K562 (cell line): ENCODE results near the gene ZNF48. TPM values are rescaled to one million over a fixed set of nuclear protein-coding genes. Genes with fewer than 3 reads are reported as not detected.

Experiments
- ETV6 ChIP-seq, 3 experiments: fragments of 150-350 bp in 1 of 3; sonication (generic) in 1 of 3; formaldehyde crosslinking in 1 of 3; IDR thresholded peaks; 2 replicates each; pipeline versions ENCODE4 v1.6.1 to v1.8.0; 2014 to 2022; ENCODE audit warnings: borderline replicate concordance in 2 of 3, low read depth in 2 of 3, antibody characterized with exemption in 1 of 3, low read length in 1 of 3, mild to moderate bottlenecking in 1 of 3, missing genetic modification reagents in 1 of 3
- HOXB6 ChIP-seq: fragments of 250-450 bp; sonication (Bioruptor Pico); IDR thresholded peaks from 2 replicates; pipeline ENCODE4 v1.5.1; 2022; ENCODE audit warnings: mild to moderate bottlenecking, borderline replicate concordance
- POLR2G ChIP-seq: fragments of 200-400 bp; formaldehyde crosslinking; IDR thresholded peaks from 2 replicates; pipeline ENCODE4 v1.6.1; 2017; ENCODE audit warnings: low read depth, mild to moderate bottlenecking, antibody characterized with exemption, low read length, moderate library complexity
- SUPT5H ChIP-seq: fragments of 450-650 bp; IDR thresholded peaks from 2 replicates; pipeline ENCODE4 v1.6.1; 2016
- ZNF57 ChIP-seq: fragments of 450-650 bp; formaldehyde crosslinking; IDR thresholded peaks from 2 replicates; pipeline ENCODE4 v1.4.0; 2020; ENCODE audit warnings: mild to moderate bottlenecking, moderate library complexity
- polyA plus RNA-seq, 8 experiments: library from polyadenylated mRNA; depleted of rRNA in 4 of 8; stranded (reverse) in 5 of 8; unstranded in 3 of 8; fragments of >200 nt; fragmentation: Nextera tagmentation in 2 of 8; fragmentation: Illumina TruSeq in 1 of 8; extraction: Ambion mirVana in 2 of 8; extraction: Trizol in 1 of 8; gene quantifications; 2 replicates each; pipeline versions ENCODE4 v1.2.1 to v1.2.3, GENCODE V29; 2011 to 2014; ENCODE audit warnings: inconsistent platforms in 1 of 8, missing spikeins in 1 of 8
- total RNA-seq, 7 experiments: library from RNA; depleted of rRNA in 6 of 7; stranded (reverse); fragments of >200 nt in 6 of 7; fragmentation: Illumina TruSeq in 2 of 7; extraction: Trizol in 2 of 7; gene quantifications; 2 replicates each; pipeline versions ENCODE4 v1.2.1 to v1.2.3, GENCODE V29; 2011 to 2021; ENCODE audit warnings: low replicate concordance in 1 of 7
- TF ChIP-seq, protein P1 (sequence below): IDR thresholded peaks from 2 replicates; pipeline ENCODE4 v1.6.1; 2011; ENCODE audit warnings: borderline replicate concordance, low read depth, mild to moderate bottlenecking, moderate library complexity, low read length; ENCODE audit not compliant: insufficient read depth, poor library complexity, severe bottlenecking
- TF ChIP-seq, protein P2 (sequence below): sonication (generic); formaldehyde crosslinking; IDR thresholded peaks from 2 replicates; pipeline ENCODE4 v1.8.0; 2022; ENCODE audit warnings: mild to moderate bottlenecking, missing genetic modification reagents, borderline replicate concordance
- TF ChIP-seq, protein P3 (sequence below), 2 experiments: IDR thresholded peaks; 2 replicates each; pipeline ENCODE4 v1.6.1; 2011; ENCODE audit warnings: borderline replicate concordance in 1 of 2, control low read depth in 1 of 2, low read depth in 1 of 2, low read length in 1 of 2, mild to moderate bottlenecking in 1 of 2, mixed read lengths in 1 of 2, moderate library complexity in 1 of 2; ENCODE audit not compliant: insufficient read depth in 1 of 2, insufficient read length in 1 of 2, poor library complexity in 1 of 2, severe bottlenecking in 1 of 2; ENCODE audit errors: extremely low read depth in 1 of 2
- TF ChIP-seq, protein P4 (sequence below): fragments of 450-650 bp; formaldehyde crosslinking; IDR thresholded peaks from 2 replicates; pipeline ENCODE4 v1.4.0; 2020; ENCODE audit warnings: mild to moderate bottlenecking, moderate library complexity
- TF ChIP-seq, protein P5 (sequence below): fragments of 450-650 bp; IDR thresholded peaks from 2 replicates; pipeline ENCODE4 v1.6.1; 2017; ENCODE audit warnings: antibody characterized with exemption, mild to moderate bottlenecking

ZNF48 gene
- total and polyA plus RNA-seq, 9 of the 15 experiments (the other 6 are each of a cell fraction or from before 2014, with no cell fraction given), result 0.38 to 11.6 (median 4.7) TPM

DNA sequence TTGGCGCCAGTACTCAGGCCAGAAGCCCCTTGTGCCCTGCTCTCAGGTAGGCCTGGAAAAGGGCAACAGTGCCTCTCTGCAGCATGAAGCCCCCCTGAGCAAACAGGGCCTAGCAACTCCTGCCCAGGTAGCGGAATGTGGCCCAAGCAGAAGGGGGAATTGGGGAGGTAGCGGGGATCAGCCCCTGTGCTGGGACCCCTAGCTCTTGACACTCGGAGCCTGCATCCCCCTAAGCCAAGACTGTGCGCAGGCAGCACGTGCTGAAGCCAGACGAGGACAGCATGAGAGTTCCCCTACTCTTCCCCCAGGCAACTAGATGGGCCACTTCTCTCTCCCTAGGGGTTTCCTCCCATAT lies 39.3 kb upstream of the ZNF48 start (continued):
- TF ChIP-seq, protein P1, sequence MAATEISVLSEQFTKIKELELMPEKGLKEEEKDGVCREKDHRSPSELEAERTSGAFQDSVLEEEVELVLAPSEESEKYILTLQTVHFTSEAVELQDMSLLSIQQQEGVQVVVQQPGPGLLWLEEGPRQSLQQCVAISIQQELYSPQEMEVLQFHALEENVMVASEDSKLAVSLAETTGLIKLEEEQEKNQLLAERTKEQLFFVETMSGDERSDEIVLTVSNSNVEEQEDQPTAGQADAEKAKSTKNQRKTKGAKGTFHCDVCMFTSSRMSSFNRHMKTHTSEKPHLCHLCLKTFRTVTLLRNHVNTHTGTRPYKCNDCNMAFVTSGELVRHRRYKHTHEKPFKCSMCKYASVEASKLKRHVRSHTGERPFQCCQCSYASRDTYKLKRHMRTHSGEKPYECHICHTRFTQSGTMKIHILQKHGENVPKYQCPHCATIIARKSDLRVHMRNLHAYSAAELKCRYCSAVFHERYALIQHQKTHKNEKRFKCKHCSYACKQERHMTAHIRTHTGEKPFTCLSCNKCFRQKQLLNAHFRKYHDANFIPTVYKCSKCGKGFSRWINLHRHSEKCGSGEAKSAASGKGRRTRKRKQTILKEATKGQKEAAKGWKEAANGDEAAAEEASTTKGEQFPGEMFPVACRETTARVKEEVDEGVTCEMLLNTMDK, result no peak
- TF ChIP-seq, protein P2, sequence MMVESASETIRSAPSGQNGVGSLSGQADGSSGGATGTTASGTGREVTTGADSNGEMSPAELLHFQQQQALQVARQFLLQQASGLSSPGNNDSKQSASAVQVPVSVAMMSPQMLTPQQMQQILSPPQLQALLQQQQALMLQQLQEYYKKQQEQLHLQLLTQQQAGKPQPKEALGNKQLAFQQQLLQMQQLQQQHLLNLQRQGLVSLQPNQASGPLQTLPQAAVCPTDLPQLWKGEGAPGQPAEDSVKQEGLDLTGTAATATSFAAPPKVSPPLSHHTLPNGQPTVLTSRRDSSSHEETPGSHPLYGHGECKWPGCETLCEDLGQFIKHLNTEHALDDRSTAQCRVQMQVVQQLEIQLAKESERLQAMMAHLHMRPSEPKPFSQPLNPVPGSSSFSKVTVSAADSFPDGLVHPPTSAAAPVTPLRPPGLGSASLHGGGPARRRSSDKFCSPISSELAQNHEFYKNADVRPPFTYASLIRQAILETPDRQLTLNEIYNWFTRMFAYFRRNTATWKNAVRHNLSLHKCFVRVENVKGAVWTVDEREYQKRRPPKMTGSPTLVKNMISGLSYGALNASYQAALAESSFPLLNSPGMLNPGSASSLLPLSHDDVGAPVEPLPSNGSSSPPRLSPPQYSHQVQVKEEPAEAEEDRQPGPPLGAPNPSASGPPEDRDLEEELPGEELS (CRISPR knock-in tag), result 0 out of 2 replicates have a peak, but pooled peaks have one; percentile 15
- TF ChIP-seq ETV6 (IDR thresholded peaks at IDR 0.05; ENCODE audit: borderline replicate concordance in 1 of 2, low read depth in 2 of 2, low read length in 1 of 2), result no peak
- peak; percentile 77; the same call in 1 of the 2 replicates for TF ChIP-seq ETV6 (CRISPR knock-in tag; IDR thresholded peaks at IDR 0.05; ENCODE audit: borderline replicate concordance)
- TF ChIP-seq ZNF57 (CRISPR knock-in tag), result 0 out of 2 replicates have a peak, but pooled peaks have one; percentile 44
- 0 out of 2 replicates have a peak, but pooled peaks have one; percentile 17 for TF ChIP-seq SUPT5H
- TF ChIP-seq POLR2G, result peak; percentile 38; the same call in 1 of the 2 replicates
- TF ChIP-seq, protein P3, sequence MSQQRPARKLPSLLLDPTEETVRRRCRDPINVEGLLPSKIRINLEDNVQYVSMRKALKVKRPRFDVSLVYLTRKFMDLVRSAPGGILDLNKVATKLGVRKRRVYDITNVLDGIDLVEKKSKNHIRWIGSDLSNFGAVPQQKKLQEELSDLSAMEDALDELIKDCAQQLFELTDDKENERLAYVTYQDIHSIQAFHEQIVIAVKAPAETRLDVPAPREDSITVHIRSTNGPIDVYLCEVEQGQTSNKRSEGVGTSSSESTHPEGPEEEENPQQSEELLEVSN (IDR thresholded peaks at IDR 0.05; ENCODE audit: borderline replicate concordance in 1 of 2, extremely low read depth in 1 of 2, insufficient read depth in 1 of 2, insufficient read length in 1 of 2, low read depth in 1 of 2, low read length in 1 of 2, poor library complexity in 1 of 2, severe bottlenecking in 1 of 2), result peak; percentile 56 to 58
- TF ChIP-seq, protein P4, sequence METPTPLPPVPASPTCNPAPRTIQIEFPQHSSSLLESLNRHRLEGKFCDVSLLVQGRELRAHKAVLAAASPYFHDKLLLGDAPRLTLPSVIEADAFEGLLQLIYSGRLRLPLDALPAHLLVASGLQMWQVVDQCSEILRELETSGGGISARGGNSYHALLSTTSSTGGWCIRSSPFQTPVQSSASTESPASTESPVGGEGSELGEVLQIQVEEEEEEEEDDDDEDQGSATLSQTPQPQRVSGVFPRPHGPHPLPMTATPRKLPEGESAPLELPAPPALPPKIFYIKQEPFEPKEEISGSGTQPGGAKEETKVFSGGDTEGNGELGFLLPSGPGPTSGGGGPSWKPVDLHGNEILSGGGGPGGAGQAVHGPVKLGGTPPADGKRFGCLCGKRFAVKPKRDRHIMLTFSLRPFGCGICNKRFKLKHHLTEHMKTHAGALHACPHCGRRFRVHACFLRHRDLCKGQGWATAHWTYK (CRISPR knock-in tag), result peak; percentile 48; the same call in 1 of the 2 replicates
- TF ChIP-seq, protein P5, sequence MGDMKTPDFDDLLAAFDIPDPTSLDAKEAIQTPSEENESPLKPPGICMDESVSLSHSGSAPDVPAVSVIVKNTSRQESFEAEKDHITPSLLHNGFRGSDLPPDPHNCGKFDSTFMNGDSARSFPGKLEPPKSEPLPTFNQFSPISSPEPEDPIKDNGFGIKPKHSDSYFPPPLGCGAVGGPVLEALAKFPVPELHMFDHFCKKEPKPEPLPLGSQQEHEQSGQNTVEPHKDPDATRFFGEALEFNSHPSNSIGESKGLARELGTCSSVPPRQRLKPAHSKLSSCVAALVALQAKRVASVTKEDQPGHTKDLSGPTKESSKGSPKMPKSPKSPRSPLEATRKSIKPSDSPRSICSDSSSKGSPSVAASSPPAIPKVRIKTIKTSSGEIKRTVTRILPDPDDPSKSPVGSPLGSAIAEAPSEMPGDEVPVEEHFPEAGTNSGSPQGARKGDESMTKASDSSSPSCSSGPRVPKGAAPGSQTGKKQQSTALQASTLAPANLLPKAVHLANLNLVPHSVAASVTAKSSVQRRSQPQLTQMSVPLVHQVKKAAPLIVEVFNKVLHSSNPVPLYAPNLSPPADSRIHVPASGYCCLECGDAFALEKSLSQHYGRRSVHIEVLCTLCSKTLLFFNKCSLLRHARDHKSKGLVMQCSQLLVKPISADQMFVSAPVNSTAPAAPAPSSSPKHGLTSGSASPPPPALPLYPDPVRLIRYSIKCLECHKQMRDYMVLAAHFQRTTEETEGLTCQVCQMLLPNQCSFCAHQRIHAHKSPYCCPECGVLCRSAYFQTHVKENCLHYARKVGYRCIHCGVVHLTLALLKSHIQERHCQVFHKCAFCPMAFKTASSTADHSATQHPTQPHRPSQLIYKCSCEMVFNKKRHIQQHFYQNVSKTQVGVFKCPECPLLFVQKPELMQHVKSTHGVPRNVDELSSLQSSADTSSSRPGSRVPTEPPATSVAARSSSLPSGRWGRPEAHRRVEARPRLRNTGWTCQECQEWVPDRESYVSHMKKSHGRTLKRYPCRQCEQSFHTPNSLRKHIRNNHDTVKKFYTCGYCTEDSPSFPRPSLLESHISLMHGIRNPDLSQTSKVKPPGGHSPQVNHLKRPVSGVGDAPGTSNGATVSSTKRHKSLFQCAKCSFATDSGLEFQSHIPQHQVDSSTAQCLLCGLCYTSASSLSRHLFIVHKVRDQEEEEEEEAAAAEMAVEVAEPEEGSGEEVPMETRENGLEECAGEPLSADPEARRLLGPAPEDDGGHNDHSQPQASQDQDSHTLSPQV, result peak; percentile 57; the same call in 1 of the 2 replicates
- TF ChIP-seq HOXB6 (CRISPR knock-in tag), result no peak
